Gastroesophageal sphincter (tissue), 3 donors: Measurements from ENCODE around the gene RNF213.

Experiments used
- CTCF ChIP-seq, 4 experiments: fragments of 200-600 bp in 2 of 4; fragments of 450-650 bp in 2 of 4; sonication (generic) in 1 of 4; IDR thresholded peaks; one replicate each; pipeline ENCODE4 v1.5.1; 2017 to 2019; ENCODE audit warnings: antibody characterized with exemption in 4 of 4, mild to moderate bottlenecking in 2 of 4, moderate library complexity in 2 of 4
- EP300 ChIP-seq: sonication (generic); formaldehyde crosslinking; IDR thresholded peaks from one replicate; pipeline ENCODE4 v1.6.1; 2017; ENCODE audit warnings: antibody characterized with exemption, mild to moderate bottlenecking
- POLR2A ChIP-seq, 2 donors: fragments of 450-650 bp; IDR thresholded peaks; one replicate each; pipeline ENCODE4 v1.6.1; 2017; ENCODE audit warnings: antibody characterized with exemption in 2 of 2, mild to moderate bottlenecking in 2 of 2, moderate library complexity in 1 of 2

DNA sequence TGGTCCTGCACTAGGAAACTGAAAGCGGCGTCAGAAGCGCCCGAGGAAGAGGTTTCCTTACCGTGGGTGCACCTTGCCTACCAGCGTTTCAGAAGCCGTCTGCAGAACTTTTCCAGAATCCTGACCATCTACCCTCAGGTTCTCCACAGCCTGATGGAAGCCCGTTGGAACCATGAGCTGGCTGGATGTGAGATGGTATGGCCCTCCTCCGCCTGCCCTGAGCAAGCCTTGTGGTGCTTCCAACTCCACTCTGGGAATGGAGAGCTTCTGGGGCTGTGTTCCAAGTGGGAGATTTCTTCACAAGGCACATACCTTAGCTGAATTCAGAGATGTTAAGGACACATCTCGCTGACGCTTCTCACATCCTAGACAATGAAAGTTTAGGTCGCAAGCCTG lies 102.5 kb downstream of the RNF213 start:
- TF ChIP-seq CTCF (IDR thresholded peaks at IDR 0.05) (no peak), EP300 (no peak), POLR2A (IDR thresholded peaks at IDR 0.05) (no peak)
